NB4 (cell line): ENCODE measurements around the gene RPP40.

Experiments used
- DNase-seq: peaks from one replicate; pipeline ENCODE4 v3.0.0; 2010; ENCODE audit warnings: low read depth
- H3K4me3 ChIP-seq: one replicate; pipeline ENCODE4 v1.5.1; 2011; ENCODE audit warnings: mild to moderate bottlenecking, low read depth, low read length, moderate library complexity
- MYC ChIP-seq: IDR thresholded peaks from 2 replicates; pipeline ENCODE4 v1.6.1; 2011; ENCODE audit warnings: low read depth, low read length
- POLR2A ChIP-seq: IDR thresholded peaks from 2 replicates; pipeline ENCODE4 v1.6.1; 2011; ENCODE audit warnings: mild to moderate bottlenecking; ENCODE audit not compliant: insufficient read length; ENCODE audit errors: extremely low read depth
- TF ChIP-seq, protein P1 (sequence below): IDR thresholded peaks from one replicate; pipeline ENCODE4 v1.5.1; 2012; ENCODE audit warnings: low read depth, low read length
- TF ChIP-seq, protein P2 (sequence below): IDR thresholded peaks from 2 replicates; pipeline ENCODE4 v1.6.1; 2011; ENCODE audit warnings: low read depth, low read length

The RPP40 gene

DNA sequence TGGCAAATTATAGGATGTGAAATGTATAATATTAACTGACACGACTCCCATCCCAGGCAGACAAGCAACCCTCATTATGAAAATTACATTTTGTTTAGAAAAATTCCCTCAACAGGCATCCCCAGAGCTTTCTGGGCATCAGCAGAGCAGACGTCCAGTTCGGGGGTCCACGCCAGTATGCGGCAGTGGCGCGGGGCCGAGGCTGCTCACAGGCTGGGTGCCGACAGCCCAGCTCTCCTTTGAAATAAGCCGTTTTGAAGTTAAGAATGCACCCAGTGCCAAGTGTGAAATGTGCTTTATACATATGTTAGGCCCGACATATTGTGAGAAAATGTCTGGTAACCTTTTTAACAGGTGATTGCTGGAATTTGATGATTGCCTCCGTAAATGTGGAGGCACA, 50.4 kb downstream of the RPP40 start:
- no peak for DNase-seq
- TF ChIP-seq MYC, result no peak
- TF ChIP-seq, protein P1, sequence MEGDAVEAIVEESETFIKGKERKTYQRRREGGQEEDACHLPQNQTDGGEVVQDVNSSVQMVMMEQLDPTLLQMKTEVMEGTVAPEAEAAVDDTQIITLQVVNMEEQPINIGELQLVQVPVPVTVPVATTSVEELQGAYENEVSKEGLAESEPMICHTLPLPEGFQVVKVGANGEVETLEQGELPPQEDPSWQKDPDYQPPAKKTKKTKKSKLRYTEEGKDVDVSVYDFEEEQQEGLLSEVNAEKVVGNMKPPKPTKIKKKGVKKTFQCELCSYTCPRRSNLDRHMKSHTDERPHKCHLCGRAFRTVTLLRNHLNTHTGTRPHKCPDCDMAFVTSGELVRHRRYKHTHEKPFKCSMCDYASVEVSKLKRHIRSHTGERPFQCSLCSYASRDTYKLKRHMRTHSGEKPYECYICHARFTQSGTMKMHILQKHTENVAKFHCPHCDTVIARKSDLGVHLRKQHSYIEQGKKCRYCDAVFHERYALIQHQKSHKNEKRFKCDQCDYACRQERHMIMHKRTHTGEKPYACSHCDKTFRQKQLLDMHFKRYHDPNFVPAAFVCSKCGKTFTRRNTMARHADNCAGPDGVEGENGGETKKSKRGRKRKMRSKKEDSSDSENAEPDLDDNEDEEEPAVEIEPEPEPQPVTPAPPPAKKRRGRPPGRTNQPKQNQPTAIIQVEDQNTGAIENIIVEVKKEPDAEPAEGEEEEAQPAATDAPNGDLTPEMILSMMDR, result no peak
- TF ChIP-seq POLR2A, result no peak
- no peak overlapping the region for H3K4me3 ChIP-seq

DNA sequence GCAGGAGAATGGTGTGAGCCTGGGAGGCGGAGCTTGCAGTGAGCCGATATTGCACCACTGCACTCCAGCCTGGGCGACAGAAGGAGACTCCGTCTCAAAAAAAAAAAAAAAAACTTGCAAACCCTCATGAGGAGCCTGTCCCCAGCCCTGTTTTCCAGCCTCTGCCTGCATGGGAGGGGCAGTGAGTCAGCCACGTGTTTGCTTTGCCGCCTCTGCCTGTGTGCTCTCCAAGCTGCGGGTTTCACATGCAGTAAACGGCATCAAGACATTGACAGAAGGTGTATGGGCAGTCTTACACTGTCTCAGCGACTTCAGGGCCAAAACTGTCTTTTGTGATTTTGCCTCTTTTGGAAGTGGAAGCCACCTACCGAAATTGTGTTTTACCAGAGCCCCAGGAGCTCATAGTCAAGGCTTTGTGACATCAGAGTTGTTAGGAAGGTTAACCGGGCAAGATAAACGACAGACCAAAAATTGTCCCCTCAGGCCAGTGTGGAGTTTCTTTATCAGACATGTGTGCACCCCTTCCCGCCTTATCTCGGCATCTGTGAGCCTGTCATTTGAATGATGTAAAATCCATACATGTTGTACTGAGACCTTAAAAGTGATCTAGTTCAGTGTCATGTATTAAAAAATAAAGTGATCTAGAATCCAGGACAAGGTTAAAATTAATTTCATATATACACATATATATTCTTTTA, 52.9 kb downstream of the RPP40 start:
- TF ChIP-seq MYC, result no peak
- no peak for TF ChIP-seq POLR2A
- TF ChIP-seq, protein P2, sequence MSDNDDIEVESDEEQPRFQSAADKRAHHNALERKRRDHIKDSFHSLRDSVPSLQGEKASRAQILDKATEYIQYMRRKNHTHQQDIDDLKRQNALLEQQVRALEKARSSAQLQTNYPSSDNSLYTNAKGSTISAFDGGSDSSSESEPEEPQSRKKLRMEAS, result no peak
- TF ChIP-seq, protein P1, result no peak
- DNase-seq, result no peak

DNA sequence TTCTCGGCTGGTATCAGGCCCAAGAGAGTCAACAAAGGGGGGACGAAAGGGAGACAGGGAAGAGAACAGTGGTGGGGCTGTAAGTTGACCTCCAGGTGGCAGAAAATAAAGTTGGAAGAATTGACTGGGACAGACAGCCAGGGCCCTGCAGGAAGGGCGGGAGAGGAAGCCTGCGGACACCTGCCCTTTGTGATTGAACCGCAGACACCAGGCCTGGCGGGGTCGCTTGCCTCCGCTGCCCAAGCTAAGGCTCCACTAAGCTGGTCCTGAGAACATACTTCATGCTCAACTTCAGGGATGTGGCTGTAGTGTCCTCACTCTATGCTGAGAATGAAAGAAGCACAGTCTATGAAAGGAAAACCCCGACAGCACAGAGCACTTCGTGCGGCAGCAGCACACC, 53.8 kb downstream of the RPP40 start:
- no peak for DNase-seq
- no peak for TF ChIP-seq MYC
- TF ChIP-seq, protein P2, result no peak
- TF ChIP-seq POLR2A, result no peak
- TF ChIP-seq, protein P1, result no peak
- no peak overlapping the region for H3K4me3 ChIP-seq

More for the DNA sequence above, 52.9 kb downstream of the RPP40 start:
- H3K4me3 ChIP-seq, result no peak overlapping the region

DNA sequence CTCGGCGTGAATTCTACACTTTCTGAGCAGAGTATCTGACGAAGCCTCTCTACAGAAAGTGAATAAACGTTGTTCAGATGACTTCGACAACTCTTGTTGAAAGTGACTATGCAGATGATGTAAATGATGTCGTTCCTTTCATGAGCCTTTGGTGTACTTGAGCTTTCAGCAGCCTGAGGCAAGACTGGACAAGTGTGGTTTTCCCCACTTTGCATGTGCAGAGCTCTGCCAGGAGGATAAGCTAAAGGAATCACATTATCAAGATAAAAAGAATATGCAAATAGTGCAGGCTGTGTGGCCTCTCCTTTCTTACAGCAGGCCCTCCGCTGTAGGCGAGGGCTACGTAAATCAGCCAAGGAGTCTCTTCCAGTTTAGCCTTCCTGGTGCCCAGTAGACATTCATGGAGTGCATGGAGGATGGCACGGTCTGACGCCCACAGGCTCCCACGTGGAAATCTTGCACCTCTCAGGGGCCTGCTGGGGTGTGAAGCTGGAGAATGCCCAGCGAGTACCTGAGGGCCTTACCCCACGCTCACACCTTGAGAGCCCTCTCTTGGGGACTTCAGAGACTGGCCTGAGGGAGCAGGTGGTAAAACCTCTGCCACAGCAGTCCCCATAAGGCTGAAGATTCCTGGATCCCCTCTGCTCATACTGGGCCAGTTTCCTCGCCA, 54.9 kb downstream of the RPP40 start:
- H3K4me3 ChIP-seq, result no peak overlapping the region
- DNase-seq, result no peak
- TF ChIP-seq, protein P2, result no peak
- TF ChIP-seq, protein P1, result no peak
- TF ChIP-seq POLR2A (no peak), MYC (no peak)

DNA sequence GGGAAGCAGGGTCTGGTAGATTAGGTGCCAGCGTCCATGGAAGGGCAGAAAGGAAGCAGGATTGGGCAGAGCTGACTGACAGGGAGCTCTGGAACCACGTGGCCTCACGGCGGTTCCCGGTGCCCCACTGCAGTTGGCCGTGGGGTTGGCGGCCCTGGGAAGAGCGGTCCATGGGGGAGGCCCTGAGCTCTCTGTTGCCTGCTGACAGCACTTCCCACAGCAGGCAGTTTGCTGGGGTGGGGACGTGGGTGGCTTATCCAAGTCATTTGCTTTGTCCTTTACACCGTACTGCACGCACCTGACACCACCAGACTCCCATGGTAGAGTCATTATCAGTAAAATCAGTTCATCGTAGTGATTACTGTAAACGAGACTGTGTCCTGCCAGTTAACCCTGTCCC, 56.1 kb downstream of the RPP40 start:
- no peak overlapping the region for H3K4me3 ChIP-seq
- DNase-seq, result no peak
- TF ChIP-seq, protein P2, result no peak
- TF ChIP-seq, protein P1, result no peak
- TF ChIP-seq POLR2A (no peak), MYC (no peak)

DNA sequence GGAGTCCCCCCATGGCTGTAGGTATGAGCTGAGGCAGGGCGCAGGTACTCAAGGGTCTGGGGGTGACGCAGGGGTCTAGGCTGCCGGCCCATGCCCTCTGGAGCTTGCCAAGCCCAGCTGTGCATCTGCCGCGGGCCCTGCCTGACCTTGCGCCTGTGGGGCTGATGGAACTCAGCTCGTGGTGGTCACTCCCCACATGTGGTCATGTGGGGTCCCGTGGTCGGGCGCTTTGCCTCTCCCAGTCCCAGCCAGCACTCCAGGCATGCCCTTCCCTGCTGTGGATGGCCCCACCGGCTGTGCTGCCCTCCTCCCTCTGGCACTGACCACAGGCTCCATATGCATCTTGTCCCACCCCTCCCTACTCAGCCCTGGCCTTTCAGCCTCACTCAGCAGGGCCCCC, 57.3 kb downstream of the RPP40 start:
- no peak overlapping the region for H3K4me3 ChIP-seq
- no peak for DNase-seq
- no peak for TF ChIP-seq MYC
- no peak for TF ChIP-seq POLR2A
- TF ChIP-seq, protein P1, result no peak
- TF ChIP-seq, protein P2, result no peak
